GM12874 (cell line): Measurements from ENCODE around the gene KIF20A.

Experiments used
- TF ChIP-seq, protein P1 (sequence below): IDR thresholded peaks from 2 replicates; pipeline ENCODE4 v1.5.1; 2011; ENCODE audit warnings: low read depth, mild to moderate bottlenecking, control low read depth, low read length, moderate library complexity; ENCODE audit not compliant: insufficient read depth

KIF20A gene

DNA sequence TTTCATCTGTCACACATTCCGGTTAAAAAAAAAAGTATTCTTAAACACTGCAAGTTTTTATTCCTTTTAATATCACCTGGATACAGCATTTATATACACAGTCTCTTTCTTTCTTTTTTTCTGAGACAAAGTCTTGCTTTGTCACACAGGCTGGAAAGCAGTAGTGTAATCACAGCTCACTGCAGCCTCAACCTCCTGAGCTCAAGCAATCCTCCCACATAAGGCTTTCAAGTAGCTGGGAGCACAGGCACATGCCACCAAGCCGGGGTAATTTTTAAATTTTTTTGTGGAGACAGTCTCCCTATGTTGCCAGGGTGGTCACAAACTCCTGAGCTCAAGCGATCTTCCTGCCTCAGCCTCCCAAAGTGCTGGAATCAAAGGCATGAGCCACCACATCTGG lies 13.9 kb downstream of the KIF20A start:
- TF ChIP-seq, protein P1, sequence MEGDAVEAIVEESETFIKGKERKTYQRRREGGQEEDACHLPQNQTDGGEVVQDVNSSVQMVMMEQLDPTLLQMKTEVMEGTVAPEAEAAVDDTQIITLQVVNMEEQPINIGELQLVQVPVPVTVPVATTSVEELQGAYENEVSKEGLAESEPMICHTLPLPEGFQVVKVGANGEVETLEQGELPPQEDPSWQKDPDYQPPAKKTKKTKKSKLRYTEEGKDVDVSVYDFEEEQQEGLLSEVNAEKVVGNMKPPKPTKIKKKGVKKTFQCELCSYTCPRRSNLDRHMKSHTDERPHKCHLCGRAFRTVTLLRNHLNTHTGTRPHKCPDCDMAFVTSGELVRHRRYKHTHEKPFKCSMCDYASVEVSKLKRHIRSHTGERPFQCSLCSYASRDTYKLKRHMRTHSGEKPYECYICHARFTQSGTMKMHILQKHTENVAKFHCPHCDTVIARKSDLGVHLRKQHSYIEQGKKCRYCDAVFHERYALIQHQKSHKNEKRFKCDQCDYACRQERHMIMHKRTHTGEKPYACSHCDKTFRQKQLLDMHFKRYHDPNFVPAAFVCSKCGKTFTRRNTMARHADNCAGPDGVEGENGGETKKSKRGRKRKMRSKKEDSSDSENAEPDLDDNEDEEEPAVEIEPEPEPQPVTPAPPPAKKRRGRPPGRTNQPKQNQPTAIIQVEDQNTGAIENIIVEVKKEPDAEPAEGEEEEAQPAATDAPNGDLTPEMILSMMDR, result no peak

DNA sequence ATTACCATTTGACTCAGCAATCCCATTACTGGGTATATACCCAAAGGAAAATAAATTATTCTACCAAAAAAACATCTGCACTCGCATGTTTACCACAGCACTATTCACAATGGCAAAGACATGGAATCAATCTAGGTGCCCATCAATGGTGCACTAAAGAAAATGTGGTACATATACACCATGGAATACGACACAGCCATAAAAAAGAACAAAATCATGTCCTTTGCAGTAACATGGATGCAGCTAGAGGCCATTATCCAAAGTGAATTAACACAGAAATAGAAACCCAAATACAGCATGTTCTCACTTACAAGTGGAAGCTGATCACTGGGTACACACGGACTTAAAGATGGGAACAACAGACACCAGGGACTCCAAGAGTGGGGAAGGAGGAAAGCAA lies 32.1 kb downstream of the KIF20A start:
- TF ChIP-seq, protein P1, result no peak

DNA sequence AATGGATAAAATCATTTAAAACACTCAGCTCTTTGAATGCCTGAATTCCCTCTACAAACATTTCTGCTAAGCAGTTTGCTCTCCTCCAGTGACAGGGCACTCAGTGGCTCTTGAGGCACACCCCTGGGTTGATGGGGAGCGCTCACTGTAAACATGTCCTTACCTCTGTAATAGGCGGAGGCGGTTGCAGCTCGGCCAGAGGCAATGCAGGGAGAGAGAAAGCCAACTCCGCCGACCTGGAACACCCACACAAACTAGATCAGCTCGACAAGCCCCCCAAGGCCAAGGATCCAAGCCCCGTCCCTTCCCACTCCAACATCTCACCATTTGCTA lies 33.9 kb downstream of the KIF20A start:
- TF ChIP-seq, protein P1, result no peak

DNA sequence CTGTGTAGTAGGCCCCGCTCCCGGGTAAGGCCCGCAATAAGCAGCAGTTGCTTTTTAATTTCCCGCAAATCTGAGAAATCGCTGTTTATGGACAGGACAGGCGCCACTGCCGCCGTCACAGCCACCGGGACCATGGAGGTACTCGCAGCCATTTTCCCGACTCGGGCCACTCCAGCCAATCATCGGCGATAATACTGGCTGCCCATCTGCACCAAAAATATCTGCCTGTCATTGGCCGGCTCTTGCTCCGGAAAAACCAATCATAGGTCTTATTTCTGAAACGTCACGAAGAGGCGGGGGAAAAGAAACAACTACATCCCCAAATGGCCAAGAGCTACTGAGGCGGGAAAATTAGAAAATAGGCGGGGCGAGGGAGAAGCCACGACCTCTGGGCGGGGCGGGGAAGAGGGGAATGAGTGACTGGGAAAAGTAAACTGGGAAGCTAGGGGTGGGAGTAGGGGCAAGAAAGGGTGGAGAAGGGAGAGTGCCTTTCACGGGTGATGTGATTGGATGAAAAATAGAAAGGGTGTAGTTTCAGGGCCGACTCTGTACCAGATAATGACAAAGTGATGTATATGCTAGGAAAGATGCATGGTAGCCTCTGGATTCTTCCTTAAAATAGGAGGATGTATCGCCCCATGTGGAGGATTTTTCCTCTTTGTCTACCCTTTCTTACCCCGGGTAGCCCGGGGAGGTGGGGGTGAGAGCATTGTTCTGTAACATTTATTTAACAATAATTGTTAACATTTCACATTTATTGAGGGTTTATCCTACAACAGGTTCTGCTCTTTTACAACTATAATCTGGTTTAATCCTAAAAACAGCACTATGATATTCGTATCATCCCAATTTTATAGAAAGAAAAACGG lies 34.5 kb downstream of the KIF20A start, which contains the start of gene CDC23:
Gene CDC23, minus strand, starts transcription at position 163 of the 869 bp plus-strand sequence. Its CDS starts 11 bp downstream, at position 152.
- TF ChIP-seq, protein P1, result no peak

DNA sequence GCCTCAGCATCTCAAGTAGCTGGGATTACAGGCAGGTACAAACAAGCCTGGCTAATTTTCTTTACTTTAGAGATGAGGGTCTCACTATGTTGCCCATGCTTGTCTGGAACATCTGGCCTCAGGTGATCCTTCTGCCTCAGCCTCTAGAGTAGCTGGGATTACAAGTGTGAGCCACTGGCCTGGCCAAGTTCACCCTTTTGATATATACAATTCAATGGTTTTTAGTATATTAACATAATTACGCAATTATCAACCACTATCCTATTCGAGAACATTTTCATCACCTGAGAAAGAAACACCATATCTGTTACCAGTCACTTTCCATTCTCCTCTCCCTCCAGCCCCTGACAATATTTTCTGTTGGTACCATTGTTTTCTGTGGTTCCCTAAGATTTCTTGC lies 37.9 kb downstream of the KIF20A start:
- TF ChIP-seq, protein P1, result no peak

DNA sequence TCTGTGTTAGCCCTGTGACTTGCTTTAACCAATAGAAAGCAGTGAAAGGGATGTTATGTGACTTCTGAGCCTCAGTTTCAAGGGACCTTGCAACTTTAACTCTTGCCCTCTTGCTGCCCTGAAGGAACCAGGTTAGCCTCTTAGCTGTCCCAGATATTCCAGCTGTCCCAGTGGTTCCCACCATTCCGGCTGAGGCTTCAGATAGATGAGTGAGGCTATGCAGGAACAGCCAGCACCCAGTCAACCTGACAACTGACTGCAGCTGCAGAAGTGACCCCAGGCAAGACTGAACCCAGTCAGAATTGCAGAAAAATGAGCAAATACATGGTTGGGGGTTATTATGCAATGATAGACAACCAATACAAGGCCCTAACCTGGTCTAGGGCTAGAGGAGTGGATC lies 44.6 kb downstream of the KIF20A start:
- TF ChIP-seq, protein P1, result no peak

DNA sequence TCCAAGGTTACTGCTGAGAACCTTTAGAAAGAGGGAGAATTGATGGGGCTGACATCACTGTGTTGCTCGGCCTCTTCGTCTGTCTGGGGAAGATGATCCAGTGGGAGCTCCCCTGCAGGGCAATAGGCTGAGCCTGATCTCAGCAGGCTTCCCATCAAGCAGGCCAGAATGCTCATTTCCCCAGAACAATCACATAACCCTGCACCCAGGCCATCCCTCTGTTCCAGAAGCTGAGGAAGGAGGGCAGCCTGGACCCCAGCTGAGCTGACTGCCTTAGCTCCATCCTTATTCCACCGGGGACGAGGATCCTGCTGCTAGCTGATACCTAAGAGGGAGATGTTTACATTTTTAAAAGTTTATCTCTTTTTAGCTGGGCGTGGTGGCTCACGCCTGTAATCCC lies 45.8 kb downstream of the KIF20A start:
- TF ChIP-seq, protein P1, result no peak
